GM23248 (cell line): Measurements from ENCODE around the gene WDR70. TPM values are rescaled to one million over a fixed set of nuclear protein-coding genes. Genes with fewer than 3 reads are reported as not detected.
A peak's percentile ranks its signal among the peaks of the same experiment; 100 is the strongest.
"Not testable (repeated sequence)": the region's sequence is repeated elsewhere in the genome, so short reads cannot be mapped to it uniquely, and the experiment has no call there.

Experiments used
- DNase-seq: peaks from one replicate; pipeline ENCODE4 v3.0.0-alpha.2; 2015
- H2AFZ ChIP-seq: fragments of 200-600 bp; sonication (generic); 2 replicates; pipeline ENCODE4 v1.6.1; 2016; ENCODE audit warnings: antibody characterized with exemption
- H3F3A ChIP-seq: fragments of 200-600 bp; sonication (generic); 2 replicates; pipeline ENCODE4 v1.6.1; 2016; ENCODE audit warnings: mild to moderate bottlenecking, antibody characterized with exemption, mixed run types; ENCODE audit not compliant: insufficient read depth
- H3K27ac ChIP-seq: fragments of 200-600 bp; sonication (generic); 2 replicates; pipeline ENCODE4 v1.5.1; 2016; ENCODE audit warnings: mild to moderate bottlenecking
- H3K27me3 ChIP-seq: fragments of 200-600 bp; sonication (generic); replicated peaks from 2 replicates; pipeline ENCODE4 v1.6.1; 2016; ENCODE audit warnings: mild to moderate bottlenecking; ENCODE audit not compliant: insufficient read depth
- H3K36me3 ChIP-seq: fragments of 200-600 bp; sonication (generic); 2 replicates; pipeline ENCODE4 v1.6.1; 2016; ENCODE audit warnings: low read depth, mild to moderate bottlenecking
- H3K4me1 ChIP-seq: fragments of 200-600 bp; sonication (generic); 2 replicates; pipeline ENCODE4 v1.6.1; 2016; ENCODE audit warnings: mild to moderate bottlenecking; ENCODE audit not compliant: insufficient read depth
- H3K4me2 ChIP-seq: fragments of 200-600 bp; sonication (generic); one replicate; pipeline ENCODE4 v1.6.1; 2016; ENCODE audit warnings: mild to moderate bottlenecking; ENCODE audit not compliant: unreplicated experiment
- H3K4me3 ChIP-seq: fragments of 200-600 bp; sonication (generic); 2 replicates; pipeline ENCODE4 v1.5.1; 2016; ENCODE audit warnings: mild to moderate bottlenecking
- H3K79me2 ChIP-seq: fragments of 200-600 bp; sonication (generic); 2 replicates; pipeline ENCODE4 v1.6.1; 2016; ENCODE audit warnings: mild to moderate bottlenecking; ENCODE audit not compliant: insufficient read depth
- H3K9ac ChIP-seq: fragments of 200-600 bp; sonication (generic); 2 replicates; pipeline ENCODE4 v1.6.1; 2016; ENCODE audit warnings: mild to moderate bottlenecking
- H3K9me2 ChIP-seq: fragments of 200-600 bp; sonication (generic); 2 replicates; pipeline ENCODE4 v1.6.1; 2016; ENCODE audit warnings: mixed run types, mild to moderate bottlenecking, moderate library complexity; ENCODE audit not compliant: insufficient read depth
- H3K9me3 ChIP-seq: fragments of 200-600 bp; sonication (generic); one replicate; pipeline ENCODE4 v1.6.1; 2017; ENCODE audit warnings: low read depth
- H4K20me1 ChIP-seq: fragments of 200-600 bp; sonication (generic); 2 replicates; pipeline ENCODE4 v1.6.0; 2016; ENCODE audit not compliant: insufficient read depth
- EZH2 ChIP-seq: fragments of 200-600 bp; sonication (generic); IDR thresholded peaks from 2 replicates; pipeline ENCODE4 v1.6.1; 2018; ENCODE audit warnings: antibody characterized with exemption, mild to moderate bottlenecking; ENCODE audit not compliant: insufficient read depth, poor library complexity, severe bottlenecking
- EZH2phosphoT487 ChIP-seq: fragments of 200-600 bp; sonication (generic); IDR thresholded peaks from 2 replicates; pipeline ENCODE4 v1.6.1; 2018; ENCODE audit warnings: antibody characterized with exemption, moderate library complexity, mild to moderate bottlenecking, low read depth; ENCODE audit not compliant: insufficient read depth
- WGBS, 2 experiments: methylation state at CpG; one replicate each; pipeline ENCODE4 v1.1.6; 2015 to 2017; ENCODE audit warnings: low lambda C conversion rate in 2 of 2, low coverage in 1 of 2; ENCODE audit errors: missing lambda C conversion rate in 2 of 2; 5-methylcytosine and 5-hydroxymethylcytosine counted together
- in situ Hi-C: fragments of 300-500 bp; cut with MboI; formaldehyde crosslinking; loops from 2 replicates; pipeline ENCODE4 v1.15.0; 2020
- polyA plus RNA-seq: library from polyadenylated mRNA; unstranded; fragments of >200 nt; fragmentation: Nextera tagmentation; extraction: Ambion mirVana; gene quantifications from 2 replicates; pipeline ENCODE4 v1.2.1, GENCODE V29; 2016
- total RNA-seq: library from RNA; depleted of rRNA; stranded (reverse); fragments of >200 nt; shearing (Covaris generic); gene quantifications from 2 replicates; pipeline ENCODE4 v1.2.3, GENCODE V29; 2014

WDR70 gene
- total and polyA plus RNA-seq, 2 experiments from 2014 or later: 20.8 to 24.9 TPM

- Histone ChIP-seq H3K9ac (no peak overlapping the region), H3K4me2 (no peak overlapping the region), H3K36me3 (no peaks in the 10 kb centered on the region), H3K9me3 (no peaks in the 10 kb centered on the region), H3K79me2 (peaks cover 26% of the 10 kb centered on the region), H3K9me2 (no peaks in the 10 kb centered on the region; the same call in 1 of the 2 replicates), H3K27me3 (no peaks in the 10 kb centered on the region), H4K20me1 (no peaks in the 10 kb centered on the region), H3K4me1 (peaks cover 30% of the 10 kb centered on the region), H2AFZ (no peak overlapping the region), H3F3A (peaks cover 10% of the 10 kb centered on the region; the same call in 1 of the 2 replicates), H3K4me3 (no peak overlapping the region), H3K27ac (no peak overlapping the region)
- in situ Hi-C loops: no loop called here
- DNase-seq: peak; percentile 6
- TF ChIP-seq EZH2phosphoT487: no peak
- TF ChIP-seq EZH2: no peak
- WGBS, 2 experiments: 96 to 98% methylated on average over 2 of the region's 2 CpGs
Observed at GRCh38 chr5:37437711-37438110, 58.6 kb downstream of the WDR70 start.

GRCh38 chr5:37445783-37446182 is 66.7 kb downstream of the WDR70 start:
- H4K20me1 ChIP-seq, H3K4me1 ChIP-seq, H3K79me2 ChIP-seq, H3K27ac ChIP-seq, H3K9me2 ChIP-seq, H2AFZ ChIP-seq, H3K9ac ChIP-seq, in situ Hi-C loops, DNase-seq, H3K4me3 ChIP-seq, H3K9me3 ChIP-seq, H3K36me3 ChIP-seq, H3K27me3 ChIP-seq, H3F3A ChIP-seq, H3K4me2 ChIP-seq: not testable (repeated sequence)
- WGBS, 2 experiments: 95 to 98% methylated on average over 3 of the region's 3 CpGs

- peak; percentile 2 for DNase-seq
- Histone ChIP-seq H3K4me1 (peaks cover 4% of the 10 kb centered on the region; the same call in 1 of the 2 replicates), H3K27ac (no peak overlapping the region), H3K4me2 (no peak overlapping the region), H4K20me1 (no peaks in the 10 kb centered on the region), H2AFZ (no peak overlapping the region), H3K36me3 (no peaks in the 10 kb centered on the region), H3K4me3 (no peak overlapping the region), H3K27me3 (no peaks in the 10 kb centered on the region), H3K79me2 (no peaks in the 10 kb centered on the region), H3K9ac (no peak overlapping the region), H3K9me3 (no peaks in the 10 kb centered on the region), H3K9me2 (no peaks in the 10 kb centered on the region), H3F3A (0 out of 2 replicates have a peak, but pooled peaks cover 1% of the 10 kb centered on the region)
- WGBS, 2 experiments: 98 to 100% methylated on average over 6 of the region's 6 CpGs
- in situ Hi-C loops: no loop called here
- TF ChIP-seq EZH2phosphoT487 (no peak), EZH2 (no peak)
Observed at GRCh38 chr5:37448941-37449340, 69.8 kb downstream of the WDR70 start.

- H2AFZ ChIP-seq, H4K20me1 ChIP-seq, H3K4me3 ChIP-seq, H3K4me2 ChIP-seq, H3K9ac ChIP-seq, H3K9me3 ChIP-seq, H3K27me3 ChIP-seq, in situ Hi-C loops, H3K79me2 ChIP-seq, H3K9me2 ChIP-seq, H3K36me3 ChIP-seq, DNase-seq, H3K27ac ChIP-seq: not testable (repeated sequence)
- Histone ChIP-seq H3F3A (peaks cover 12% of the 10 kb centered on the region; the same call in 1 of the 2 replicates), H3K4me1 (peaks cover 17% of the 10 kb centered on the region)
- WGBS, 2 experiments: 98% methylated on average over 3 of the region's 3 CpGs
Observed at GRCh38 chr5:37451991-37452390, 72.9 kb downstream of the WDR70 start.

- H3K79me2 ChIP-seq, H4K20me1 ChIP-seq, H3K27ac ChIP-seq, DNase-seq, H3K27me3 ChIP-seq, H3K4me2 ChIP-seq, H3K36me3 ChIP-seq, H3K9me2 ChIP-seq, H3K9ac ChIP-seq, H2AFZ ChIP-seq, H3K9me3 ChIP-seq, H3K4me3 ChIP-seq, in situ Hi-C loops: not testable (repeated sequence)
- Histone ChIP-seq H3F3A (peaks cover 12% of the 10 kb centered on the region; the same call in 1 of the 2 replicates), H3K4me1 (peaks cover 17% of the 10 kb centered on the region)
- 96 to 97% methylated on average over 7 of the region's 7 CpGs for WGBS, 2 experiments
Observed at GRCh38 chr5:37453252-37453651, 74.1 kb downstream of the WDR70 start.

- peak overlapping the region; percentile 0 for H3K4me2 ChIP-seq
- H3F3A ChIP-seq: peaks cover 12% of the 10 kb centered on the region; the same call in 1 of the 2 replicates
- H3K4me3 ChIP-seq, H3K9ac ChIP-seq, H3K36me3 ChIP-seq, H3K9me3 ChIP-seq, H3K27me3 ChIP-seq, H3K79me2 ChIP-seq, H2AFZ ChIP-seq, H3K9me2 ChIP-seq, H4K20me1 ChIP-seq, in situ Hi-C loops: not testable (repeated sequence)
- peaks cover 17% of the 10 kb centered on the region for H3K4me1 ChIP-seq
- WGBS, 2 experiments: 2 to 10% methylated on average over 1 of the region's 1 CpG
- DNase-seq: peak; percentile 62
- H3K27ac ChIP-seq: peak overlapping the region; percentile 30
Observed at GRCh38 chr5:37454402-37455055, 75.4 kb downstream of the WDR70 start.
